ENCODE measurements around the gene IRX4.

GRCh38 chr5:1880377-1881025, 2.2 kb downstream of the IRX4 start:
- no peak for TF ChIP-seq POLR2A (IDR thresholded peaks at IDR 0.05)
- TF ChIP-seq CTCF (IDR thresholded peaks at IDR 0.05), result no peak

All from tibial nerve (tissue), 3 donors.